ENCODE results near the gene RGS9BP. TPM values are rescaled to one million over a fixed set of nuclear protein-coding genes. Genes with fewer than 3 reads are reported as not detected.

RGS9BP gene
- total and polyA plus RNA-seq, 10 of the 15 experiments (the other 5 are each of a cell fraction or from before 2014, with no cell fraction given), result 0.01 to 0.10 (median 0.05) TPM; not detected in 6

- in situ Hi-C loops (cut with MboI), result no loop called here
- SMC1A ChIA-PET (ENCODE audit: uncharacterized antibody, unreplicated experiment), result no interaction called here
- CTCF ChIA-PET, result no interaction called here
- Histone ChIP-seq H3K27ac (ENCODE audit: control insufficient read depth, insufficient read depth) (no peak overlapping the region), H3K4me2 (ENCODE audit: control insufficient read depth, insufficient read depth) (no peak overlapping the region), H3K9me3 (replicated peaks; ENCODE audit: control insufficient read depth, insufficient read depth, low read length) (no peaks in the 10 kb centered on the region), H3K9ac (ENCODE audit: control insufficient read depth, insufficient read depth, low read length) (no peak overlapping the region), H4K20me1 (ENCODE audit: control insufficient read depth, insufficient read depth) (no peaks in the 10 kb centered on the region), H2AFZ (ENCODE audit: control insufficient read depth, low read depth, low read length) (no peak overlapping the region), H3K4me3 (no peak overlapping the region), H3K27me3 (replicated peaks in 1 of 2; ENCODE audit: control insufficient read depth in 2 of 2, insufficient read depth in 2 of 2, low read length in 1 of 2) (no peaks in the 10 kb centered on the region), H3K79me2 (ENCODE audit: control insufficient read depth, insufficient read depth, low read length) (no peaks in the 10 kb centered on the region), H3K4me1 (ENCODE audit: control insufficient read depth, insufficient read depth, low read length) (no peaks in the 10 kb centered on the region), H3K36me3 (ENCODE audit: control insufficient read depth in 2 of 2, insufficient read depth in 2 of 2, low read length in 1 of 2) (peaks cover 0 to 4% of the 10 kb centered on the region in 2 experiments; a peak in 1 of 4 replicates)
- intact Hi-C loops (cut with micrococcal nuclease; ENCODE audit: unreplicated experiment), result no loop called here
- TF ChIP-seq, protein P1, sequence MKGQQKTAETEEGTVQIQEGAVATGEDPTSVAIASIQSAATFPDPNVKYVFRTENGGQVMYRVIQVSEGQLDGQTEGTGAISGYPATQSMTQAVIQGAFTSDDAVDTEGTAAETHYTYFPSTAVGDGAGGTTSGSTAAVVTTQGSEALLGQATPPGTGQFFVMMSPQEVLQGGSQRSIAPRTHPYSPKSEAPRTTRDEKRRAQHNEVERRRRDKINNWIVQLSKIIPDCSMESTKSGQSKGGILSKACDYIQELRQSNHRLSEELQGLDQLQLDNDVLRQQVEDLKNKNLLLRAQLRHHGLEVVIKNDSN (IDR thresholded peaks at IDR 0.05; ENCODE audit: borderline replicate concordance, extremely low read length, insufficient read depth, low read depth, low read length), result no peak
- TF ChIP-seq ETV6 (conservative IDR thresholded peaks at IDR 0.05 in 1 of 2, IDR thresholded peaks at IDR 0.05 in 1 of 2; ENCODE audit: borderline replicate concordance in 1 of 2, low read depth in 1 of 2), result no peak
- RAD21 ChIA-PET (ENCODE audit: unreplicated experiment), result no interaction called here
- WGBS (ENCODE audit: insufficient coverage, insufficient replicate concordance, low lambda C conversion rate, missing lambda C conversion rate), result 94% methylated on average over 5 of the region's 5 CpGs
- ATAC-seq, result no peak
- DNase-seq (ENCODE audit: low read depth, low spot score), result no peak
- POLR2A ChIA-PET, result no interaction called here
- BruUV-seq (replicated peaks), result no TSS peak
- no peak for FAIRE-seq
Measured at GRCh38 chr19:32717496-32717895, 41.8 kb downstream of the RGS9BP start.

GRCh38 chr19:32718286-32718685 lies 42.6 kb downstream of the RGS9BP start:
- no peak for DNase-seq (ENCODE audit: low read depth, low spot score)
- in situ Hi-C loops (cut with MboI), result no loop called here
- ATAC-seq, result no peak
- no peak overlapping the region for H3K4me3 ChIP-seq
- H3K27me3 ChIP-seq (replicated peaks in 1 of 2; ENCODE audit: control insufficient read depth in 2 of 2, insufficient read depth in 2 of 2, low read length in 1 of 2), result no peaks in the 10 kb centered on the region
- ChIA-PET SMC1A (ENCODE audit: uncharacterized antibody, unreplicated experiment) (no interaction called here), POLR2A (interaction anchor here (0.6 kb wide), 1 partner anchor 1628 kb away, joined by 4 read pairs; no protein-coding TSS in a partner anchor), CTCF (no interaction called here), RAD21 (ENCODE audit: unreplicated experiment) (no interaction called here)
- H3K9ac ChIP-seq (ENCODE audit: control insufficient read depth, insufficient read depth, low read length), result no peak overlapping the region
- intact Hi-C loops (cut with micrococcal nuclease; ENCODE audit: unreplicated experiment), result no loop called here
- no peaks in the 10 kb centered on the region for H3K79me2 ChIP-seq (ENCODE audit: control insufficient read depth, insufficient read depth, low read length)
- BruUV-seq (replicated peaks), result no TSS peak
- H3K9me3 ChIP-seq (replicated peaks; ENCODE audit: control insufficient read depth, insufficient read depth, low read length), result no peaks in the 10 kb centered on the region
- no peaks in the 10 kb centered on the region for H3K4me1 ChIP-seq (ENCODE audit: control insufficient read depth, insufficient read depth, low read length)
- H4K20me1 ChIP-seq (ENCODE audit: control insufficient read depth, insufficient read depth), result no peaks in the 10 kb centered on the region
- H3K27ac ChIP-seq (ENCODE audit: control insufficient read depth, insufficient read depth), result no peak overlapping the region
- no peak overlapping the region for H2AFZ ChIP-seq (ENCODE audit: control insufficient read depth, low read depth, low read length)
- no peak overlapping the region for H3K4me2 ChIP-seq (ENCODE audit: control insufficient read depth, insufficient read depth)
- H3K36me3 ChIP-seq (ENCODE audit: control insufficient read depth in 2 of 2, insufficient read depth in 2 of 2, low read length in 1 of 2), result peaks cover 0 to 4% of the 10 kb centered on the region in 2 experiments; a peak in 1 of 4 replicates
- WGBS (ENCODE audit: insufficient coverage, insufficient replicate concordance, low lambda C conversion rate, missing lambda C conversion rate), result 91% methylated on average over 7 of the region's 7 CpGs
- FAIRE-seq, result no peak
- no peak for TF ChIP-seq NBN (IDR thresholded peaks at IDR 0.05)
- TF ChIP-seq SUPT20H (IDR thresholded peaks at IDR 0.05; ENCODE audit: borderline replicate concordance, control insufficient read depth, low read depth, low read length), result no peak
- no peak for TF ChIP-seq MYC (IDR thresholded peaks at IDR 0.05; ENCODE audit: insufficient read depth, insufficient read length, insufficient replicate concordance, low read length, severe bottlenecking)
- no peak for TF ChIP-seq NRF1 (conservative IDR thresholded peaks at IDR 0.05; ENCODE audit: low read depth, low read length)
- no peak for TF ChIP-seq SREBF1 (IDR thresholded peaks at IDR 0.05; ENCODE audit: low read length)
- TF ChIP-seq ZBTB33 (IDR thresholded peaks at IDR 0.05), result no peak
- TF ChIP-seq MAX (IDR thresholded peaks at IDR 0.05; ENCODE audit: low read depth, low read length), result no peak
- TF ChIP-seq EED (IDR thresholded peaks at IDR 0.05; ENCODE audit: low read depth), result no peak
- TF ChIP-seq JUNB (IDR thresholded peaks at IDR 0.05), result no peak
- no peak for TF ChIP-seq TCF12 (IDR thresholded peaks at IDR 0.05; ENCODE audit: low read depth, low read length)
